PC-9 (cell line): ENCODE measurements around the gene NLGN1. TPM values are rescaled to one million over a fixed set of nuclear protein-coding genes. Genes with fewer than 3 reads are reported as not detected.

Experiments used
- BruUV-seq: library from RNA; stranded (reverse); fragments of 400-500 nt; replicated peaks from 2 replicates; lab custom pipeline; 2021; lab: Mats Ljungman, UMichigan
- CTCF ChIA-PET: fragments of 300-600 bp; sonication (Branson Sonifier 250); formaldehyde crosslinking; loops from one replicate; lab custom pipeline; 2022; ENCODE audit warnings: antibody characterized with exemption; lab: Charles Lee
- POLR2A ChIA-PET: fragments of 300-600 bp; sonication (Branson Sonifier 250); formaldehyde crosslinking; loops from one replicate; lab custom pipeline; 2022; ENCODE audit warnings: antibody characterized with exemption; ENCODE audit not compliant: unreplicated experiment; lab: Charles Lee
- DNase-seq, 2 experiments: peaks; one replicate each; pipeline versions ENCODE4 v3.0.0 to v3.0.0-alpha.2; 2015 to 2022; ENCODE audit warnings: mixed read lengths in 1 of 2
- H2AFZ ChIP-seq: fragments of 200-600 bp; sonication (generic); 2 replicates; pipeline ENCODE4 v1.8.1; 2017; ENCODE audit warnings: antibody characterized with exemption
- H3F3A ChIP-seq: fragments of 200-600 bp; sonication (generic); 2 replicates; pipeline ENCODE4 v1.8.1; 2017; ENCODE audit warnings: antibody characterized with exemption, mild to moderate bottlenecking, low read depth; ENCODE audit not compliant: insufficient read depth
- H3K27ac ChIP-seq: fragments of 200-600 bp; sonication (generic); 2 replicates; pipeline ENCODE4 v1.6.1; 2016; ENCODE audit warnings: mixed run types
- H3K27me3 ChIP-seq: fragments of 200-600 bp; sonication (generic); 2 replicates; pipeline ENCODE4 v1.6.1; 2016; ENCODE audit warnings: low read depth, mixed run types; ENCODE audit not compliant: insufficient read depth
- H3K36me3 ChIP-seq: fragments of 200-600 bp; sonication (generic); 2 replicates; pipeline ENCODE4 v1.6.1; 2016; ENCODE audit warnings: low read depth, mixed run types
- H3K4me1 ChIP-seq: fragments of 200-600 bp; sonication (generic); replicated peaks from 2 replicates; pipeline ENCODE4 v1.6.1; 2016; ENCODE audit warnings: mixed run types; ENCODE audit not compliant: insufficient read depth
- H3K4me2 ChIP-seq: fragments of 200-600 bp; sonication (generic); 2 replicates; pipeline ENCODE4 v1.6.1; 2017; ENCODE audit warnings: mixed run types
- H3K4me3 ChIP-seq: fragments of 200-600 bp; sonication (generic); 2 replicates; pipeline ENCODE4 v1.6.1; 2016; ENCODE audit warnings: mixed run types
- H3K79me2 ChIP-seq: fragments of 200-600 bp; sonication (generic); 2 replicates; pipeline ENCODE4 v1.6.1; 2017; ENCODE audit warnings: low read depth, mixed run types
- H3K9me2 ChIP-seq: fragments of 200-600 bp; sonication (generic); 2 replicates; pipeline ENCODE4 v1.8.1; 2017; ENCODE audit warnings: mild to moderate bottlenecking; ENCODE audit not compliant: insufficient read depth
- H3K9me3 ChIP-seq: fragments of 200-600 bp; sonication (generic); 2 replicates; pipeline ENCODE4 v1.8.1; 2016; ENCODE audit warnings: low read depth; ENCODE audit not compliant: insufficient read depth
- H4K20me1 ChIP-seq: fragments of 200-600 bp; sonication (generic); 2 replicates; pipeline ENCODE4 v1.8.1; 2017; ENCODE audit not compliant: insufficient read depth
- EZH2 ChIP-seq: fragments of 200-600 bp; sonication (generic); IDR thresholded peaks from 2 replicates; pipeline ENCODE4 v1.8.0; 2017; ENCODE audit warnings: antibody characterized with exemption, low read depth
- intact Hi-C: fragments of 100-400 bp; cut with micrococcal nuclease; formaldehyde crosslinking; loops from one replicate; pipeline ENCODE4 v1.10.0; 2022; ENCODE audit not compliant: unreplicated experiment
- total RNA-seq: library from RNA; stranded (reverse); gene quantifications from 2 replicates; pipeline ENCODE4 v1.2.3, GENCODE V29; 2021
- TF ChIP-seq, protein P1 (sequence below): fragments of 200-600 bp; sonication (generic); conservative IDR thresholded peaks from 2 replicates; pipeline ENCODE4 v1.6.1; 2017; ENCODE audit warnings: mixed run types, antibody characterized with exemption, mild to moderate bottlenecking, moderate library complexity

The NLGN1 gene
- total RNA-seq, 1 experiment from 2014 or later, result 1.4 TPM

DNA sequence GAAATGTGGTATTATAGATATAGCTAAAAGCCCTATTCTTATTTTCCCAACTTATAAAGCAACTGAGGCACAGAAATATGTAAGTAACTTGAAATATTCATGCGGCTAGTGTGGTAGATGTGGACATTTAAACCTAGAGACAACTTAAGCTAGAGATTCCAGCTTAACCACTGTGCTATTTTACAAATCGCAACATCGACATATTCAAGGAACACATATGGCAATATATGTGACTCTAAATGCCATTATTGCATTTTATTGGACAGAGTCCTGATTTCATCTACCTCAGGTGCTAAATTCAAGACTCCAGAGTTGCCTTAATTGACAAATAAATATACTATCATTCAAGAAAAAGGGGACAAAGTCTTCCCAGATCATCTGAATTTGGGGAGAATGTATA lies 442.3 kb downstream of the NLGN1 start:
- Histone ChIP-seq H3K79me2 (no peaks in the 10 kb centered on the region), H3K36me3 (no peaks in the 10 kb centered on the region), H3K9me2 (peaks cover 7% of the 10 kb centered on the region; the same call in 1 of the 2 replicates), H2AFZ (no peak overlapping the region), H3K4me2 (no peak overlapping the region), H3K9me3 (0 out of 2 replicates have a peak, but pooled peaks cover 3% of the 10 kb centered on the region), H3K27me3 (no peaks in the 10 kb centered on the region), H3K4me3 (no peak overlapping the region), H3F3A (no peaks in the 10 kb centered on the region), H3K4me1 (no peaks in the 10 kb centered on the region), H3K27ac (no peak overlapping the region), H4K20me1 (0 out of 2 replicates have a peak, but pooled peaks cover 6% of the 10 kb centered on the region)
- DNase-seq, result no peak
- BruUV-seq, result no TSS peak
- TF ChIP-seq, protein P1, sequence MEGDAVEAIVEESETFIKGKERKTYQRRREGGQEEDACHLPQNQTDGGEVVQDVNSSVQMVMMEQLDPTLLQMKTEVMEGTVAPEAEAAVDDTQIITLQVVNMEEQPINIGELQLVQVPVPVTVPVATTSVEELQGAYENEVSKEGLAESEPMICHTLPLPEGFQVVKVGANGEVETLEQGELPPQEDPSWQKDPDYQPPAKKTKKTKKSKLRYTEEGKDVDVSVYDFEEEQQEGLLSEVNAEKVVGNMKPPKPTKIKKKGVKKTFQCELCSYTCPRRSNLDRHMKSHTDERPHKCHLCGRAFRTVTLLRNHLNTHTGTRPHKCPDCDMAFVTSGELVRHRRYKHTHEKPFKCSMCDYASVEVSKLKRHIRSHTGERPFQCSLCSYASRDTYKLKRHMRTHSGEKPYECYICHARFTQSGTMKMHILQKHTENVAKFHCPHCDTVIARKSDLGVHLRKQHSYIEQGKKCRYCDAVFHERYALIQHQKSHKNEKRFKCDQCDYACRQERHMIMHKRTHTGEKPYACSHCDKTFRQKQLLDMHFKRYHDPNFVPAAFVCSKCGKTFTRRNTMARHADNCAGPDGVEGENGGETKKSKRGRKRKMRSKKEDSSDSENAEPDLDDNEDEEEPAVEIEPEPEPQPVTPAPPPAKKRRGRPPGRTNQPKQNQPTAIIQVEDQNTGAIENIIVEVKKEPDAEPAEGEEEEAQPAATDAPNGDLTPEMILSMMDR, result no peak
- TF ChIP-seq EZH2, result no peak
- intact Hi-C loops, result no loop called here
- ChIA-PET CTCF (no interaction called here), POLR2A (no interaction called here)

GRCh38 chr3:173841334-173841733 lies 443.8 kb downstream of the NLGN1 start:
- Histone ChIP-seq H3K9me2 (peaks cover 7% of the 10 kb centered on the region; the same call in 1 of the 2 replicates), H3K4me3 (no peak overlapping the region), H3K4me2 (no peak overlapping the region), H4K20me1 (0 out of 2 replicates have a peak, but pooled peaks cover 6% of the 10 kb centered on the region), H3K9me3 (0 out of 2 replicates have a peak, but pooled peaks cover 3% of the 10 kb centered on the region), H3K27me3 (no peaks in the 10 kb centered on the region), H3K27ac (no peak overlapping the region), H3K4me1 (no peaks in the 10 kb centered on the region), H2AFZ (no peak overlapping the region), H3K36me3 (no peaks in the 10 kb centered on the region), H3F3A (no peaks in the 10 kb centered on the region), H3K79me2 (no peaks in the 10 kb centered on the region)
- TF ChIP-seq, protein P1, result no peak
- TF ChIP-seq EZH2, result no peak
- no peak for DNase-seq
- ChIA-PET CTCF (no interaction called here), POLR2A (no interaction called here)
- BruUV-seq, result no TSS peak
- intact Hi-C loops, result no loop called here

GRCh38 chr3:173843060-173843459 lies 445.5 kb downstream of the NLGN1 start:
- TF ChIP-seq, protein P1, result no peak
- no peak for TF ChIP-seq EZH2
- Histone ChIP-seq H3K9me3 (no peaks in the 10 kb centered on the region), H3K9me2 (peaks cover 7% of the 10 kb centered on the region; the same call in 1 of the 2 replicates), H3K79me2 (no peaks in the 10 kb centered on the region), H3K4me3 (no peak overlapping the region), H3K36me3 (no peaks in the 10 kb centered on the region), H3K27me3 (no peaks in the 10 kb centered on the region), H3K4me2 (no peak overlapping the region), H2AFZ (no peak overlapping the region), H3K4me1 (no peaks in the 10 kb centered on the region), H4K20me1 (0 out of 2 replicates have a peak, but pooled peaks cover 6% of the 10 kb centered on the region), H3K27ac (no peak overlapping the region), H3F3A (no peaks in the 10 kb centered on the region)
- POLR2A ChIA-PET, result no interaction called here
- no peak for DNase-seq
- intact Hi-C loops, result no loop called here
- no TSS peak for BruUV-seq
- CTCF ChIA-PET, result no interaction called here
